Measurements from ENCODE around the gene MYO7A. TPM values are rescaled to one million over a fixed set of nuclear protein-coding genes. Genes with fewer than 3 reads are reported as not detected.
A peak's percentile ranks its signal among the peaks of the same experiment; 100 is the strongest.

MYO7A gene
- total and polyA plus RNA-seq, 12 donors: 0.91 to 6.8 (median 2.8) TPM

DNA sequence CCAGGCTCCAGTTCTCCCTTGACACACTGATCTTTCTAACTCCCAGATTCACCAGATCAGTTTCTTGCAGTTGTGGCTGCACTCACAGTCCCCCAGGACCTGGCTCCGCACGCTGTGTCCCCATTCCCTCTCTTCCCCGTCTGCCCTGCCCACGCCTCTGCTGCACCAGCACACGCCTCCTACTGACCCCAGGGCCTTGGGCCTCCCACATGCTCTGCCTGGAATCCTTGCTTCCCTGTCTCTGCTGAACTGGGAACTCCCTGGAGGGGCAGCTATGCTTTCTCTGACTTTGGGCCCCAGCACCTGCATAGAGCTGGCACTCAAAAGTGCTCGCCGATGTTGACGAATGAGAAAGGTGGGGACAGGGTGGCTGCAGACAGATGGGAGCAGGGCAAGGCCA lies 68.9 kb downstream of the MYO7A start:
- intact Hi-C loops (cut with DNase I): loop anchor here in 5 of 10 donors (5.0 kb wide), 1 partner anchor 350 kb away; no protein-coding TSS in a partner anchor
- Histone ChIP-seq H3K4me1 (peaks cover 0 to 11% (median 4%) of the 10 kb centered on the region in 9 donors), H3K4me3 (no peak overlapping the region), H3K9me3 (no peaks in the 10 kb centered on the region), H3K27ac (no peak overlapping the region), H3K36me3 (no peaks in the 10 kb centered on the region), H3K27me3 (no peaks in the 10 kb centered on the region)
- 83 to 87% methylated on average over 8 of the region's 8 CpGs for WGBS, 2 donors
- no peak for ATAC-seq
- TF ChIP-seq, protein P1, sequence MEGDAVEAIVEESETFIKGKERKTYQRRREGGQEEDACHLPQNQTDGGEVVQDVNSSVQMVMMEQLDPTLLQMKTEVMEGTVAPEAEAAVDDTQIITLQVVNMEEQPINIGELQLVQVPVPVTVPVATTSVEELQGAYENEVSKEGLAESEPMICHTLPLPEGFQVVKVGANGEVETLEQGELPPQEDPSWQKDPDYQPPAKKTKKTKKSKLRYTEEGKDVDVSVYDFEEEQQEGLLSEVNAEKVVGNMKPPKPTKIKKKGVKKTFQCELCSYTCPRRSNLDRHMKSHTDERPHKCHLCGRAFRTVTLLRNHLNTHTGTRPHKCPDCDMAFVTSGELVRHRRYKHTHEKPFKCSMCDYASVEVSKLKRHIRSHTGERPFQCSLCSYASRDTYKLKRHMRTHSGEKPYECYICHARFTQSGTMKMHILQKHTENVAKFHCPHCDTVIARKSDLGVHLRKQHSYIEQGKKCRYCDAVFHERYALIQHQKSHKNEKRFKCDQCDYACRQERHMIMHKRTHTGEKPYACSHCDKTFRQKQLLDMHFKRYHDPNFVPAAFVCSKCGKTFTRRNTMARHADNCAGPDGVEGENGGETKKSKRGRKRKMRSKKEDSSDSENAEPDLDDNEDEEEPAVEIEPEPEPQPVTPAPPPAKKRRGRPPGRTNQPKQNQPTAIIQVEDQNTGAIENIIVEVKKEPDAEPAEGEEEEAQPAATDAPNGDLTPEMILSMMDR (IDR thresholded peaks at IDR 0.05): no peak
- no peak for DNase-seq

DNA sequence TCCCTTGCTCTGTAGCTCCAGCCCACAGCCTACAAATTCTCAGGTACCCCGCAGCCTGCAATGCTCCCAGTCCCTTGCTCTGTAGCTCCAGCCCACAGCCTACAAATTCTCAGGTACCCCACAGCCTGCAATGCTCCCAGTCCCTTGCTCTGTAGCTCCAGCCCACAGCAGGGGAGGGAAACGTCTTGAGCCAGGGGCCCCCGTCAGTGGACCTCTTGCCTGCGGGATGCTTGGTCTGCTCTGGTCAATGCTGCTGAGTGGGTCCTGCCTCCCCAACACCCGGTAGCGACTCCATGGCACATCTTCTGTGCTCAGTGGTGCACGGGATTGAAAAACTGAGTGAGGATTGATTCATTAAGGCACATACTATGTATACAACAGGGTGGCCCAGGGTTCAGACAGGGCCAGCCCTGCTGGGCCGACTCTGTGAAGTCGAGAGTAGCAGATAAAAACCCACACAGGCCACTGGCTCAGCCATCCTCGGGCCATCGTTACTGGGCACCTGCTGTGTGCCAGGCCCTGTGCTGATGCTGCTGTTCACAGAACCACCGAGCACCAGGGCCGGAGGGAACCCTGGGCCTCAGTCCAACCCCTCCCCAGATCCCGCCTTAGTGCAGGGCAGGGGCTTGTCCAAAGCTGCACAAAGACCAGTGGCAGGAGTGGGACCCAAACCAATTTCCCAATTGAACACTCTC lies 69.7 kb downstream of the MYO7A start:
- ATAC-seq: no peak
- WGBS, 2 donors: 89 to 92% methylated on average over 14 of the region's 14 CpGs
- Histone ChIP-seq H3K36me3 (no peaks in the 10 kb centered on the region), H3K27ac (no peak overlapping the region), H3K4me1 (peaks cover 0 to 11% (median 4%) of the 10 kb centered on the region in 9 donors), H3K9me3 (no peaks in the 10 kb centered on the region), H3K27me3 (no peaks in the 10 kb centered on the region), H3K4me3 (no peak overlapping the region)
- TF ChIP-seq, protein P1 (IDR thresholded peaks at IDR 0.05): no peak
- DNase-seq: no peak
- intact Hi-C loops (cut with DNase I): loop anchor here in 5 of 10 donors (5.0 kb wide), 1 partner anchor 350 kb away; no protein-coding TSS in a partner anchor

GRCh38 chr11:77198440-77198849 lies 70.4 kb downstream of the MYO7A start:
- H3K27me3 ChIP-seq: no peaks in the 10 kb centered on the region

GRCh38 chr11:77199137-77199745 lies 71.2 kb downstream of the MYO7A start:
- no peaks in the 10 kb centered on the region for H3K36me3 ChIP-seq
- 94 to 95% methylated on average over 13 of the region's 13 CpGs for WGBS, 2 donors
- no peak overlapping the region for H3K27ac ChIP-seq
- H3K27me3 ChIP-seq: no peaks in the 10 kb centered on the region
- intact Hi-C loops (cut with DNase I): loop anchor here in 5 of 10 donors (5.0 kb wide), 1 partner anchor 348 kb away; no protein-coding TSS in a partner anchor
- TF ChIP-seq, protein P1 (IDR thresholded peaks at IDR 0.05): no peak
- no peak for ATAC-seq
- DNase-seq: no peak
- no peaks in the 10 kb centered on the region for H3K9me3 ChIP-seq
- no peak overlapping the region for H3K4me3 ChIP-seq
- H3K4me1 ChIP-seq: peaks cover 0 to 11% (median 4%) of the 10 kb centered on the region in 9 donors

More at GRCh38 chr11:77198440-77198849, 70.4 kb downstream of the MYO7A start:
- no peak overlapping the region for H3K4me3 ChIP-seq
- no peaks in the 10 kb centered on the region for H3K9me3 ChIP-seq
- 78 to 82% methylated on average over 11 of the region's 11 CpGs for WGBS, 2 donors
- DNase-seq: no peak
- H3K4me1 ChIP-seq: peaks cover 0 to 11% (median 4%) of the 10 kb centered on the region in 9 donors
- ATAC-seq: no peak
- H3K27ac ChIP-seq: no peak overlapping the region
- H3K36me3 ChIP-seq: no peaks in the 10 kb centered on the region
- TF ChIP-seq, protein P1 (IDR thresholded peaks at IDR 0.05): peak in 1 of 9 donors; percentile 23
- intact Hi-C loops (cut with DNase I): loop anchor here in 5 of 10 donors (5.0 kb wide), 1 partner anchor 349 kb away; no protein-coding TSS in a partner anchor
